Measurements from ENCODE around the gene ATP8A1. TPM values are rescaled to one million over a fixed set of nuclear protein-coding genes. Genes with fewer than 3 reads are reported as not detected.
"Not testable (repeated sequence)": the region's sequence is repeated elsewhere in the genome, so short reads cannot be mapped to it uniquely, and the experiment has no call there.

ATP8A1 gene
- total and polyA plus RNA-seq, 4 donors: 0.65 to 15.9 (median 5.9) TPM

DNA sequence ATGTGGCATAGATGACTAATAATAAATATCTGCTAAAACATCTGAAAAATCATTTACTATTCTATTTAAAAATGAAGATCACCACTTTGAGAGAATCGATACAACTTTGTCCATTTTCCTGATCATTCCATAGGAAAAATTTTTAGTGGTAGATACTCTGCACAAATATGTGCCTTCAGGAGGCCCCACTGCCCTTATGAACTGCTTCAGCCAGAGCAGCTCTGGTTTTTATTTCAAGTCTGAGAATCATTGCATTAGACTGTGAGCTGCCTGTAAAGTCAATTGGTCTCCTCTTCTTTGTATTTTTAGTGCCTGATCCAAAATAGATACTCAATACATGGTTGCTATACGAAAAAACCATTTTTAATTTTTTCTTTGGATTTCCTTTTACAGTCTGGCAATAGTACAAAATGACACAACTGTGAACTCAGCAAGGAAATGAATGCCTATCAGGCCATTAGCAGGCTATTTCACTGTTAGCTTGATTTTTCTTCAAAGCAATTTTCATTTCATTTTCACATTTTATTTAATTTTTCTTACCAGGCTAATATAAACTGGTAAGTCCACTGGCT is 190.5 kb downstream of the ATP8A1 start:
- no peak for DNase-seq (ENCODE audit: low spot score)
- Histone ChIP-seq H3K36me3 (ENCODE audit: control insufficient read depth in 4 of 4, insufficient read depth in 3 of 4, low read depth in 1 of 4, low read length in 3 of 4) (no peaks in the 10 kb centered on the region), H3K9me3 (ENCODE audit: control insufficient read depth in 4 of 4, low read length in 3 of 4) (no peaks in the 10 kb centered on the region), H3K4me1 (ENCODE audit: control insufficient read depth in 4 of 4, insufficient read depth in 4 of 4, low read length in 3 of 4) (no peaks in the 10 kb centered on the region), H3K27ac (ENCODE audit: low read depth in 1 of 2, low read length in 2 of 2) (no peak overlapping the region), H3K27me3 (ENCODE audit: control insufficient read depth in 4 of 4, insufficient read depth in 4 of 4, low read length in 3 of 4) (no peaks in the 10 kb centered on the region), H3K4me3 (ENCODE audit: low read depth in 1 of 3, low read length in 3 of 3) (no peak overlapping the region), H3K9ac (ENCODE audit: low read depth in 1 of 2, low read length in 2 of 2) (no peak overlapping the region)
- 79% methylated on average over 2 of the region's 2 CpGs for WGBS
- TF ChIP-seq EGR1 (IDR thresholded peaks at IDR 0.05; ENCODE audit: low read depth in 2 of 2): no peak
- TF ChIP-seq YY1 (IDR thresholded peaks at IDR 0.05): no peak

DNA sequence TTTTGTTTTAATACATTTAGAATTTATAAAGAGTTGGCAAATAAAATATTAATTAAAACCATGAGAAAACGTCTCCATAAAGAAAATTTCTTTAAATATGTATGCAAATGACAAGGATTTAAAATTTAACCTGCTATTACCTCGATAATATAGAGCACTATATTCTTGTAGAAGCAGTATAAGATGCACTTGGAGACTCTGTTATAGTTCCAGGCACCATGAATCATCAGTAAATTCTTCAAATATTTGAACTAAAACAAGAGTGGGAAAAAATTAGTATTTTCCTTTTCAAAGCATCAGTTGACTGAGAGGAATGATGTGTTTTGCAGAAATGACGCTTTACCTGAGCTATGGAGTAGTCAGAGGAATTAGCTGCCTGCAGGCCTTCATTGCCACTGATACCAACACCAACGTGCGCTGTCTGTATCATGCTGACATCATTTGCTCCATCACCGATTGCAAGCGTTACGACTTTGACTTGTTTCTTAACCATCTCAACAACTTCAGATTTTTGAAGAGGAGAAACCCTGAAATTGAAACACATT is 192.3 kb downstream of the ATP8A1 start:
- H3K9ac ChIP-seq (ENCODE audit: low read depth in 1 of 2, low read length in 2 of 2): no peak overlapping the region
- no peaks in the 10 kb centered on the region for H3K9me3 ChIP-seq (ENCODE audit: control insufficient read depth in 4 of 4, low read length in 3 of 4)
- H3K4me3 ChIP-seq (ENCODE audit: low read depth in 1 of 3, low read length in 3 of 3): no peak overlapping the region
- no peaks in the 10 kb centered on the region for H3K36me3 ChIP-seq (ENCODE audit: control insufficient read depth in 4 of 4, insufficient read depth in 3 of 4, low read depth in 1 of 4, low read length in 3 of 4)
- no peak for DNase-seq (ENCODE audit: low spot score)
- TF ChIP-seq RAD21 (IDR thresholded peaks at IDR 0.05): no peak
- TF ChIP-seq, protein P1, sequence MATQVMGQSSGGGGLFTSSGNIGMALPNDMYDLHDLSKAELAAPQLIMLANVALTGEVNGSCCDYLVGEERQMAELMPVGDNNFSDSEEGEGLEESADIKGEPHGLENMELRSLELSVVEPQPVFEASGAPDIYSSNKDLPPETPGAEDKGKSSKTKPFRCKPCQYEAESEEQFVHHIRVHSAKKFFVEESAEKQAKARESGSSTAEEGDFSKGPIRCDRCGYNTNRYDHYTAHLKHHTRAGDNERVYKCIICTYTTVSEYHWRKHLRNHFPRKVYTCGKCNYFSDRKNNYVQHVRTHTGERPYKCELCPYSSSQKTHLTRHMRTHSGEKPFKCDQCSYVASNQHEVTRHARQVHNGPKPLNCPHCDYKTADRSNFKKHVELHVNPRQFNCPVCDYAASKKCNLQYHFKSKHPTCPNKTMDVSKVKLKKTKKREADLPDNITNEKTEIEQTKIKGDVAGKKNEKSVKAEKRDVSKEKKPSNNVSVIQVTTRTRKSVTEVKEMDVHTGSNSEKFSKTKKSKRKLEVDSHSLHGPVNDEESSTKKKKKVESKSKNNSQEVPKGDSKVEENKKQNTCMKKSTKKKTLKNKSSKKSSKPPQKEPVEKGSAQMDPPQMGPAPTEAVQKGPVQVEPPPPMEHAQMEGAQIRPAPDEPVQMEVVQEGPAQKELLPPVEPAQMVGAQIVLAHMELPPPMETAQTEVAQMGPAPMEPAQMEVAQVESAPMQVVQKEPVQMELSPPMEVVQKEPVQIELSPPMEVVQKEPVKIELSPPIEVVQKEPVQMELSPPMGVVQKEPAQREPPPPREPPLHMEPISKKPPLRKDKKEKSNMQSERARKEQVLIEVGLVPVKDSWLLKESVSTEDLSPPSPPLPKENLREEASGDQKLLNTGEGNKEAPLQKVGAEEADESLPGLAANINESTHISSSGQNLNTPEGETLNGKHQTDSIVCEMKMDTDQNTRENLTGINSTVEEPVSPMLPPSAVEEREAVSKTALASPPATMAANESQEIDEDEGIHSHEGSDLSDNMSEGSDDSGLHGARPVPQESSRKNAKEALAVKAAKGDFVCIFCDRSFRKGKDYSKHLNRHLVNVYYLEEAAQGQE (IDR thresholded peaks at IDR 0.05): no peak
- TF ChIP-seq JUND (IDR thresholded peaks at IDR 0.05): no peak
- no peak for TF ChIP-seq HNF4A (conservative IDR thresholded peaks at IDR 0.05)
- TF ChIP-seq, protein P2, sequence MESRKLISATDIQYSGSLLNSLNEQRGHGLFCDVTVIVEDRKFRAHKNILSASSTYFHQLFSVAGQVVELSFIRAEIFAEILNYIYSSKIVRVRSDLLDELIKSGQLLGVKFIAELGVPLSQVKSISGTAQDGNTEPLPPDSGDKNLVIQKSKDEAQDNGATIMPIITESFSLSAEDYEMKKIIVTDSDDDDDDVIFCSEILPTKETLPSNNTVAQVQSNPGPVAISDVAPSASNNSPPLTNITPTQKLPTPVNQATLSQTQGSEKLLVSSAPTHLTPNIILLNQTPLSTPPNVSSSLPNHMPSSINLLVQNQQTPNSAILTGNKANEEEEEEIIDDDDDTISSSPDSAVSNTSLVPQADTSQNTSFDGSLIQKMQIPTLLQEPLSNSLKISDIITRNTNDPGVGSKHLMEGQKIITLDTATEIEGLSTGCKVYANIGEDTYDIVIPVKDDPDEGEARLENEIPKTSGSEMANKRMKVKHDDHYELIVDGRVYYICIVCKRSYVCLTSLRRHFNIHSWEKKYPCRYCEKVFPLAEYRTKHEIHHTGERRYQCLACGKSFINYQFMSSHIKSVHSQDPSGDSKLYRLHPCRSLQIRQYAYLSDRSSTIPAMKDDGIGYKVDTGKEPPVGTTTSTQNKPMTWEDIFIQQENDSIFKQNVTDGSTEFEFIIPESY (IDR thresholded peaks at IDR 0.05): no peak
- TF ChIP-seq GABPA (IDR thresholded peaks at IDR 0.05 in 1 of 2, conservative IDR thresholded peaks at IDR 0.05 in 1 of 2): no peak
- TF ChIP-seq, protein P3, sequence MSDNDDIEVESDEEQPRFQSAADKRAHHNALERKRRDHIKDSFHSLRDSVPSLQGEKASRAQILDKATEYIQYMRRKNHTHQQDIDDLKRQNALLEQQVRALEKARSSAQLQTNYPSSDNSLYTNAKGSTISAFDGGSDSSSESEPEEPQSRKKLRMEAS (IDR thresholded peaks at IDR 0.05): no peak
- no peak for TF ChIP-seq SP1 (IDR thresholded peaks at IDR 0.05)
- TF ChIP-seq FOXA2 (IDR thresholded peaks at IDR 0.05): no peak
- TF ChIP-seq FOXA1 (IDR thresholded peaks at IDR 0.05): no peak
- no peak for TF ChIP-seq HNF4G (IDR thresholded peaks at IDR 0.05)
- no peak for TF ChIP-seq EGR1 (IDR thresholded peaks at IDR 0.05; ENCODE audit: low read depth in 2 of 2)
- no peak for TF ChIP-seq YY1 (IDR thresholded peaks at IDR 0.05)
- TF ChIP-seq, protein P4, sequence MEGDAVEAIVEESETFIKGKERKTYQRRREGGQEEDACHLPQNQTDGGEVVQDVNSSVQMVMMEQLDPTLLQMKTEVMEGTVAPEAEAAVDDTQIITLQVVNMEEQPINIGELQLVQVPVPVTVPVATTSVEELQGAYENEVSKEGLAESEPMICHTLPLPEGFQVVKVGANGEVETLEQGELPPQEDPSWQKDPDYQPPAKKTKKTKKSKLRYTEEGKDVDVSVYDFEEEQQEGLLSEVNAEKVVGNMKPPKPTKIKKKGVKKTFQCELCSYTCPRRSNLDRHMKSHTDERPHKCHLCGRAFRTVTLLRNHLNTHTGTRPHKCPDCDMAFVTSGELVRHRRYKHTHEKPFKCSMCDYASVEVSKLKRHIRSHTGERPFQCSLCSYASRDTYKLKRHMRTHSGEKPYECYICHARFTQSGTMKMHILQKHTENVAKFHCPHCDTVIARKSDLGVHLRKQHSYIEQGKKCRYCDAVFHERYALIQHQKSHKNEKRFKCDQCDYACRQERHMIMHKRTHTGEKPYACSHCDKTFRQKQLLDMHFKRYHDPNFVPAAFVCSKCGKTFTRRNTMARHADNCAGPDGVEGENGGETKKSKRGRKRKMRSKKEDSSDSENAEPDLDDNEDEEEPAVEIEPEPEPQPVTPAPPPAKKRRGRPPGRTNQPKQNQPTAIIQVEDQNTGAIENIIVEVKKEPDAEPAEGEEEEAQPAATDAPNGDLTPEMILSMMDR (IDR thresholded peaks at IDR 0.05; ENCODE audit: low read depth, low read length, missing input control): no peak
- no peak overlapping the region for H3K27ac ChIP-seq (ENCODE audit: low read depth in 1 of 2, low read length in 2 of 2)
- no peaks in the 10 kb centered on the region for H3K4me1 ChIP-seq (ENCODE audit: control insufficient read depth in 4 of 4, insufficient read depth in 4 of 4, low read length in 3 of 4)
- WGBS: 94% methylated on average over 8 of the region's 8 CpGs
- H3K27me3 ChIP-seq (ENCODE audit: control insufficient read depth in 4 of 4, insufficient read depth in 4 of 4, low read length in 3 of 4): no peaks in the 10 kb centered on the region

DNA sequence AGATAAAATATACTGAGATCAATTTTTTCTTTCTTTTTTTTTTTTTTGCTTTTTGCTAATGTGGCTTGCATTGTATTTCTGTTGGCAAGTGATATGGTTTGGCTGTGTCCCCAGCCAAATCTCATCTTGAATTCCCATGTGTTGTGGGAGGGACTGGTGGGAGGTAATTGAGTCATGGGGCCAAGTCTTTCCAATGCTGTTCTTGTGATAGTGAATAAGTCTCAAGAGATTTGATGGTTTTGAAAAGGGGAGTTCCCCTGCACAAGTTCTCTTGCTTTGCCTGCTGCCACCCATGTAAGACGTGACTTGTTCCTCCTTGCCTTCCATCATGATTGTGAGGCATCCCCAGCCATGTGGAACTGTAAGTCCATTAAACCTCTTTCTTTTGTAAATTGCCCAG is 195.7 kb downstream of the ATP8A1 start:
- H3K9me3 ChIP-seq (ENCODE audit: control insufficient read depth in 4 of 4, low read length in 3 of 4); DNase-seq (ENCODE audit: low spot score); H3K9ac ChIP-seq (ENCODE audit: low read depth in 1 of 2, low read length in 2 of 2); H3K4me1 ChIP-seq (ENCODE audit: control insufficient read depth in 4 of 4, insufficient read depth in 4 of 4, low read length in 3 of 4); H3K27me3 ChIP-seq (ENCODE audit: control insufficient read depth in 4 of 4, insufficient read depth in 4 of 4, low read length in 3 of 4); H3K36me3 ChIP-seq (ENCODE audit: control insufficient read depth in 4 of 4, insufficient read depth in 3 of 4, low read depth in 1 of 4, low read length in 3 of 4); H3K27ac ChIP-seq (ENCODE audit: low read depth in 1 of 2, low read length in 2 of 2); H3K4me3 ChIP-seq (ENCODE audit: low read depth in 1 of 3, low read length in 3 of 3): not testable (repeated sequence)
- 96% methylated on average over 1 of the region's 1 CpG for WGBS
